ENCODE data around the gene SLC46A2. TPM values are rescaled to one million over a fixed set of nuclear protein-coding genes. Genes with fewer than 3 reads are reported as not detected.

Gene SLC46A2
- total RNA-seq, 1 donor from 2014 or later, result not detected

DNA sequence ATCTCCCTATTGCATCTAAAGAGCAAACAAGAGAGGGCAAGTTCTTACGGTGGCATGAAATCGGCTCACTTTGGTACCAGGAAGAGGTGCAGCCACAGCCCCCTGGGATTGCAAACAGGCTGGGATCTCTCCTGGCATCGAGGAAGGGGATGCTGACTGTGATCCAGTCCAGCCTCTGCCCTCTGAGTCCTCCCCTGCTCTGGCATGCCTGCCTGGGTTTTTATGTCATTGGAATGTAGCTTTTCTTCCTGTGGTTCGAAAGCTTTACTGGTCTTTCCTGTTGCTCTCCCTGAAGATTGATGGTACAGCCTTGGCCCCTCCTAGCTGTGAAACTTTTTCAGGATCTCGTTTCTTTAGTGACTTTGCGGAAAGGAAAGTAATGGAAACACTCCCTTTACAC lies 6.6 kb downstream of the SLC46A2 start:
- peaks cover 9% of the 10 kb centered on the region for H3K4me1 Mint-ChIP-seq (ENCODE audit: unreplicated experiment)
- peaks cover 10% of the 10 kb centered on the region for H3K27me3 Mint-ChIP-seq (ENCODE audit: unreplicated experiment)
- DNase-seq (ENCODE audit: low spot score), result peak; percentile 31
- H3K36me3 Mint-ChIP-seq (ENCODE audit: low read depth, unreplicated experiment), result peaks cover 3% of the 10 kb centered on the region
- no peak overlapping the region for H3K4me3 Mint-ChIP-seq (ENCODE audit: unreplicated experiment)
- H3K27ac Mint-ChIP-seq (ENCODE audit: unreplicated experiment), result no peak overlapping the region
- H3K9me3 Mint-ChIP-seq (ENCODE audit: unreplicated experiment), result no peaks in the 10 kb centered on the region
- no peak for TF ChIP-seq CTCF (IDR thresholded peaks at IDR 0.05; ENCODE audit: unreplicated experiment)

- Mint-ChIP-seq H3K27ac (ENCODE audit: unreplicated experiment) (no peak overlapping the region), H3K36me3 (ENCODE audit: low read depth, unreplicated experiment) (no peaks in the 10 kb centered on the region), H3K9me3 (ENCODE audit: unreplicated experiment) (no peaks in the 10 kb centered on the region), H3K4me1 (ENCODE audit: unreplicated experiment) (peaks cover 9% of the 10 kb centered on the region), H3K4me3 (ENCODE audit: unreplicated experiment) (no peak overlapping the region), H3K27me3 (ENCODE audit: unreplicated experiment) (peaks cover 10% of the 10 kb centered on the region)
- no peak for DNase-seq (ENCODE audit: low spot score)
- TF ChIP-seq CTCF (IDR thresholded peaks at IDR 0.05; ENCODE audit: unreplicated experiment), result no peak
Measured at GRCh38 chr9:112881331-112881730, 9.3 kb downstream of the SLC46A2 start.

DNA sequence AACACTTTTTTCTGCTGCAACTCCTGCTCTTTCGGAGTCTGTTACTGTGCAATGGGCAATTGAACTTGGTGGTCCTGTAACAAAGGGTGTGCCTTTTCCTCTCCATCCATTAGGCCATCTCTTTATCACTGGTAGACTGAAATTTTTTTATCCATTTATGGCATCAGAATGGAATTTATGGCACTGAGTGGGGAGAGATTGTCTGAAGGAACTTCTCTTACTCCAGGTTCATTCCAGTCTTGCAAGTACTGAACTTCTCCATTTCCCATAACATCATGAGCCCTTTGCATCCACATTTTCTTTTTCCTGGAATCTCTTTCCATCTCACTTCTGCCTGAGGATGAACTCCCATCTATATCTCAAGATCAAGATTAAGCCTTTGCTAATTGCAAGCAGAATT lies 10.0 kb downstream of the SLC46A2 start:
- Mint-ChIP-seq H3K27ac (ENCODE audit: unreplicated experiment) (peak overlapping the region; percentile 31), H3K4me1 (ENCODE audit: unreplicated experiment) (peaks cover 9% of the 10 kb centered on the region), H3K9me3 (ENCODE audit: unreplicated experiment) (no peaks in the 10 kb centered on the region), H3K36me3 (ENCODE audit: low read depth, unreplicated experiment) (no peaks in the 10 kb centered on the region), H3K4me3 (ENCODE audit: unreplicated experiment) (no peak overlapping the region), H3K27me3 (ENCODE audit: unreplicated experiment) (peaks cover 10% of the 10 kb centered on the region)
- no peak for DNase-seq (ENCODE audit: low spot score)
- TF ChIP-seq CTCF (IDR thresholded peaks at IDR 0.05; ENCODE audit: unreplicated experiment), result no peak

DNA sequence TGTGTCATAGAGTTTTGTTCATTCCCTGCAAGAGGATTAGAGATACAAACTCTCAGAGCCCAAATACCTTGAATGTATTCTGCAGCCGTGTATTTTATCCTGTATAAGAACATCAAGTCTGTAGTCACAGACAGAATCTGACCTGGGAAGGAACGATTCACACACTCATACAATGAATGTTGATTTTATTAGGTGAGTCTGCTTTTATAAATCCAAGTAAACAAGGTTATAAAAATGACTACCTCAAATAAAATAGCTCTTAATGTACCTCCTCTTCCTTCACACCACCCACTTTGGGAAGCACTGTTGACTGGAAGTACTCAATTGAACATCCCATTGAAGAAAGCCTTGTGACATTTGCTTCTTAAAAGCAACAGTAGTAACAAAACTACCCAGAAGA lies 11.9 kb downstream of the SLC46A2 start:
- TF ChIP-seq CTCF (IDR thresholded peaks at IDR 0.05; ENCODE audit: unreplicated experiment), result no peak
- Mint-ChIP-seq H3K9me3 (ENCODE audit: unreplicated experiment) (no peaks in the 10 kb centered on the region), H3K27me3 (ENCODE audit: unreplicated experiment) (peaks cover 7% of the 10 kb centered on the region), H3K27ac (ENCODE audit: unreplicated experiment) (no peak overlapping the region), H3K36me3 (ENCODE audit: low read depth, unreplicated experiment) (no peaks in the 10 kb centered on the region), H3K4me1 (ENCODE audit: unreplicated experiment) (peaks cover 3% of the 10 kb centered on the region), H3K4me3 (ENCODE audit: unreplicated experiment) (no peak overlapping the region)
- no peak for DNase-seq (ENCODE audit: low spot score)

- no peak overlapping the region for H3K4me3 Mint-ChIP-seq (ENCODE audit: unreplicated experiment)
- DNase-seq (ENCODE audit: low spot score), result no peak
- no peak overlapping the region for H3K27ac Mint-ChIP-seq (ENCODE audit: unreplicated experiment)
- no peak for TF ChIP-seq CTCF (IDR thresholded peaks at IDR 0.05; ENCODE audit: unreplicated experiment)
- H3K36me3 Mint-ChIP-seq (ENCODE audit: low read depth, unreplicated experiment), result peaks cover 10% of the 10 kb centered on the region
- peaks cover 1% of the 10 kb centered on the region for H3K27me3 Mint-ChIP-seq (ENCODE audit: unreplicated experiment)
- no peaks in the 10 kb centered on the region for H3K9me3 Mint-ChIP-seq (ENCODE audit: unreplicated experiment)
- peaks cover 11% of the 10 kb centered on the region for H3K4me1 Mint-ChIP-seq (ENCODE audit: unreplicated experiment)
Measured at GRCh38 chr9:112873773-112874405, 16.8 kb downstream of the SLC46A2 start.
